Progenitor cell of endocrine pancreas (in vitro differentiated cells): ENCODE data around the gene PTGDS. TPM values are rescaled to one million over a fixed set of nuclear protein-coding genes. Genes with fewer than 3 reads are reported as not detected.

Experiments
- DNase-seq: peaks from one replicate; pipeline ENCODE4 v3.0.0; 2021; ENCODE audit warnings: low spot score; ENCODE audit not compliant: unreplicated experiment
- H3K27ac Mint-ChIP-seq: 2 replicates; pipeline ENCODE4 v1.8.0; 2021; ENCODE audit warnings: mild to moderate bottlenecking, moderate library complexity, mixed read lengths
- H3K27me3 Mint-ChIP-seq: 2 replicates; pipeline ENCODE4 v1.8.0; 2021; ENCODE audit warnings: mixed read lengths
- H3K36me3 Mint-ChIP-seq: 2 replicates; pipeline ENCODE4 v1.8.0; 2022; ENCODE audit warnings: mixed read lengths; ENCODE audit not compliant: insufficient read depth
- H3K4me1 Mint-ChIP-seq: 2 replicates; pipeline ENCODE4 v1.8.0; 2021; ENCODE audit warnings: low read depth, mixed read lengths
- H3K4me3 Mint-ChIP-seq: 2 replicates; pipeline ENCODE4 v1.8.0; 2021; ENCODE audit warnings: low read depth, mild to moderate bottlenecking, moderate library complexity, mixed read lengths
- H3K9me3 Mint-ChIP-seq: 2 replicates; pipeline ENCODE4 v1.8.0; 2021; ENCODE audit warnings: low read depth, mixed read lengths
- total RNA-seq: library from RNA; stranded (reverse); gene quantifications from 2 replicates; pipeline ENCODE4 v1.2.1, GENCODE V29; 2021
- TF ChIP-seq, protein P1 (sequence below): fragments of 200-600 bp; sonication (generic); IDR thresholded peaks from one replicate; pipeline ENCODE4 v1.5.0; 2021; ENCODE audit warnings: antibody characterized with exemption, mild to moderate bottlenecking; ENCODE audit not compliant: unreplicated experiment

The PTGDS gene
- total RNA-seq, 1 donor from 2014 or later, result not detected

DNA sequence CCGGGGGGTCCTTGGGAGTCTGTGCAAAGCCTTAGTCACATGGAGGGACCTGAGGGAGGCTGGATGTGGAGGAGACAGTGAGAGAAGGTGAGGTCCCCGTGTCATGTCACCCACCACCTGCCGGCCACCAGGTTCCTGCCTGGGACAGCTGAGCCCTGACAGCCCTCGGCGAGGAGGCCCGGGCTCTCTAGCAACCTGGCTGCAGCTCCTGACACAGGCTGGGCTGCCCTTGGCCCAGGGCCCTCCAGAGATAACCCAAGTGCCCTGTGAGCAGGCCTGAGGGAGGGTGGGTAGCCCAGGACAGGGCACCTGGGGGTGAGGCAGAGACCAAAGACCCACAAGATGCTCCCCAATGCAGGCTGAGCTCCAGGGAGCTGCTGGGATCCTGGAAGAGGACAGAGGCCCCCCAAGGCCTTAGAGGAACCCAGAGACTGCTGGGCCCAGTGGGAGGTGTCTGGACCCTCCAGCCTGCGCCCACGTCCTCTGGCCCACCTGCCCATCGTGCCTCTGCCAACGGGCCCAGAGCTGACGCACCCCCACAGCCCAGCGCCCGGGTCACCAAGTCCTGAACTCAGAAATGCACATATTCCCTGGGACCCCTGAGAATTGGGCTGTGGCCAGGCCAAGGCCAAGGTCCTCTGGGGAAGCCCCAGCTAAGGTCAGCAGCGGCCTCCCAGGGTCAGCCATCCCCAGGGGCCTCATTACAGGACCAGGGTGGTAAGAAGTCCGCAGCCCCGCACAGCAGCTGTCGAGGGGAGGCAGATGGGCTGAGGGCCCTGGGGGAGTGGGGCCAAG, 8.8 kb upstream of the PTGDS start:
- DNase-seq, result no peak
- H3K27me3 Mint-ChIP-seq, result peaks cover 12% of the 10 kb centered on the region
- peaks cover 3% of the 10 kb centered on the region for H3K4me1 Mint-ChIP-seq
- H3K36me3 Mint-ChIP-seq, result no peaks in the 10 kb centered on the region
- H3K4me3 Mint-ChIP-seq, result no peak overlapping the region
- no peak overlapping the region for H3K27ac Mint-ChIP-seq
- H3K9me3 Mint-ChIP-seq, result no peaks in the 10 kb centered on the region
- TF ChIP-seq, protein P1, sequence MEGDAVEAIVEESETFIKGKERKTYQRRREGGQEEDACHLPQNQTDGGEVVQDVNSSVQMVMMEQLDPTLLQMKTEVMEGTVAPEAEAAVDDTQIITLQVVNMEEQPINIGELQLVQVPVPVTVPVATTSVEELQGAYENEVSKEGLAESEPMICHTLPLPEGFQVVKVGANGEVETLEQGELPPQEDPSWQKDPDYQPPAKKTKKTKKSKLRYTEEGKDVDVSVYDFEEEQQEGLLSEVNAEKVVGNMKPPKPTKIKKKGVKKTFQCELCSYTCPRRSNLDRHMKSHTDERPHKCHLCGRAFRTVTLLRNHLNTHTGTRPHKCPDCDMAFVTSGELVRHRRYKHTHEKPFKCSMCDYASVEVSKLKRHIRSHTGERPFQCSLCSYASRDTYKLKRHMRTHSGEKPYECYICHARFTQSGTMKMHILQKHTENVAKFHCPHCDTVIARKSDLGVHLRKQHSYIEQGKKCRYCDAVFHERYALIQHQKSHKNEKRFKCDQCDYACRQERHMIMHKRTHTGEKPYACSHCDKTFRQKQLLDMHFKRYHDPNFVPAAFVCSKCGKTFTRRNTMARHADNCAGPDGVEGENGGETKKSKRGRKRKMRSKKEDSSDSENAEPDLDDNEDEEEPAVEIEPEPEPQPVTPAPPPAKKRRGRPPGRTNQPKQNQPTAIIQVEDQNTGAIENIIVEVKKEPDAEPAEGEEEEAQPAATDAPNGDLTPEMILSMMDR, result no peak

DNA sequence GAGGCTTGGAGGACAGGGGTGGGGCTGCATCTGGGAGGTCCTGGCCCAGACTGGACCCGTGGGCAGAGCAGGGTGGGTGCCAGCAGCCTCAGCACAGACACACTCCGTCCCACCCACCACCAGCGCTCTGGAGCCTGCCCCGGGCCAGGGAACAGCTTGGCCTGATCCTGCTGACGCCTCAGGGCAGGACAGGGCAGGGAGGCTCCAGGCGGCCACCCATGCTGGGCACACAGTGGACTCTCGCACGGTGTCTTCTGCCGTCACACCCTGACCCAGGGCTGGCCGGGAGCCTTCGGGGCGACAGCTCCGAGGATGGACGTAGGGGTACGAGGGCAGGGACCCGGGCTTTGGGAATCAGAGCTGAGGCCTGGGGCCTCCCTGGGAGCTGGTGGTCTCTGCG, 8.2 kb upstream of the PTGDS start:
- TF ChIP-seq, protein P1, result no peak
- Mint-ChIP-seq H3K36me3 (no peaks in the 10 kb centered on the region), H3K4me1 (peaks cover 3% of the 10 kb centered on the region), H3K27ac (no peak overlapping the region), H3K4me3 (no peak overlapping the region), H3K27me3 (peaks cover 12% of the 10 kb centered on the region), H3K9me3 (no peaks in the 10 kb centered on the region)
- no peak for DNase-seq

DNA sequence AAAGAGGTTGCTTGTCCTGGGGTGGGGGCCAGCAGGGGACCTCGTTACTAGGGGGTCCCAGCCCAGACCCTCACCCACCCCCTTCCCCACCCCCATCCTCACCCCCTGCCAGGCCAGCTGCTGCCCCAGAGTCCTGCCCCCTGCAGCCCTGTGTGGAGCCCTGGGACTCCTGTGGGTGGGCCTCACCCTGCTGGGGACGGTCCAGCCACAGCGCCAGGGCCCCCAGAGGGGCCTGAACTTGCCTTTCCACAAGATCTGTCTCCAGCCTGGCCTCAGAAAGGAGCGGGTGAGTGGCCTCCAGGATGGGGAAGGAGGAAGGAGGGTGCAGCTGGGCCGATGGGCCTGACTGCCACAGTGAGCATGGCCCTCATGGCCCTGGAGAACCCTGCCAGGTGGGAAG, 7.5 kb upstream of the PTGDS start:
- H3K4me3 Mint-ChIP-seq, result no peak overlapping the region
- H3K4me1 Mint-ChIP-seq, result peaks cover 3% of the 10 kb centered on the region
- no peak overlapping the region for H3K27ac Mint-ChIP-seq
- H3K9me3 Mint-ChIP-seq, result no peaks in the 10 kb centered on the region
- TF ChIP-seq, protein P1, result no peak
- peaks cover 11% of the 10 kb centered on the region for H3K27me3 Mint-ChIP-seq
- no peaks in the 10 kb centered on the region for H3K36me3 Mint-ChIP-seq
- DNase-seq, result no peak

DNA sequence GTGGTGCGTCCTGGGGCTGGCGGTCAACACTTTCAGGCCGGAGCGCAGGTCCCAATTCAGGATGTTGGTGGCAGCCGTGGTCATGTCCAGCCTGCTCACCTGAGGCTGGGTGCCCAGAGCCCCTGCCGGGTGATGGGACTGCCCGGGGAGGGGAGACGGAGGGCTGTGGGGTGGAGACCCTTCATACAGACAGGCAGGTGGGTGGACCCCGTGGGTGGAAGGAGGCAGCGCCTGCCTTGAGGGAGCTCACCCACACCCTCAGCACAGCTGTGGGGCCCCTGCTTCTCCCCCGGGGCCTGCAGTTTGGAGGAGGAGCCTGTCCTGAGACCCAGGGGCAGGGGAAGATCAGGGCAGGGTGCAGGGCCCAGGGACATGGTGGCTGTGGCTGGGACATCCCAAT, 6.9 kb upstream of the PTGDS start:
- TF ChIP-seq, protein P1, result no peak
- Mint-ChIP-seq H3K27me3 (peaks cover 11% of the 10 kb centered on the region), H3K27ac (no peak overlapping the region), H3K4me1 (peaks cover 3% of the 10 kb centered on the region), H3K4me3 (no peak overlapping the region), H3K36me3 (no peaks in the 10 kb centered on the region), H3K9me3 (no peaks in the 10 kb centered on the region)
- no peak for DNase-seq

DNA sequence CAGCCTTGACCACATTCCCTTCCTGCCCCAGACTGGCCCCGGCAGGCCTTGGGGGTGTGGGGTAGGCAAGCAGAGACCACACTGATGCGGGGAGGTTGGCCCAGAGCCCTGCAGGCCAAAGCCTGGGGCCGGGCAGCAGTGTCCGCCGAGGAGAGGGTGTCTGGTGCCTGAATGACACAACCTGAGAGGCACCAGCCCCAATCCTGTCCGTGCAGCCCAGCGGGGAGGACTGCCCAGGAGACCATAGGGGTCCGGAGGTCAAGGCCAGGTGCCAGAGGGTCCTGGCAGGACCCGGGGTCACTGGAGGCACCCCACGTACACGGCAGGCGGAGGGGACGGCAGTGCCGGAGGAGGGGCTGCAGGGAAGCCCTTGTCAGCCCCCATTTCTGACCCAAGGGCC, 5.6 kb upstream of the PTGDS start:
- no peaks in the 10 kb centered on the region for H3K36me3 Mint-ChIP-seq
- no peak overlapping the region for H3K27ac Mint-ChIP-seq
- H3K27me3 Mint-ChIP-seq, result peaks cover 9% of the 10 kb centered on the region
- no peak for DNase-seq
- no peaks in the 10 kb centered on the region for H3K4me1 Mint-ChIP-seq
- H3K9me3 Mint-ChIP-seq, result no peaks in the 10 kb centered on the region
- H3K4me3 Mint-ChIP-seq, result no peak overlapping the region
- TF ChIP-seq, protein P1, result no peak
